PC-9 (cell line): ENCODE measurements around the gene HSD17B8. TPM values are rescaled to one million over a fixed set of nuclear protein-coding genes. Genes with fewer than 3 reads are reported as not detected.

Source experiments
- BruUV-seq: library from RNA; stranded (reverse); fragments of 400-500 nt; replicated peaks from 2 replicates; lab custom pipeline; 2021; lab: Mats Ljungman, UMichigan
- CTCF ChIA-PET: fragments of 300-600 bp; sonication (Branson Sonifier 250); formaldehyde crosslinking; loops from one replicate; lab custom pipeline; 2022; ENCODE audit warnings: antibody characterized with exemption; lab: Charles Lee
- POLR2A ChIA-PET: fragments of 300-600 bp; sonication (Branson Sonifier 250); formaldehyde crosslinking; loops from one replicate; lab custom pipeline; 2022; ENCODE audit warnings: antibody characterized with exemption; ENCODE audit not compliant: unreplicated experiment; lab: Charles Lee
- DNase-seq, 2 experiments: peaks; one replicate each; pipeline versions ENCODE4 v3.0.0 to v3.0.0-alpha.2; 2015 to 2022; ENCODE audit warnings: mixed read lengths in 1 of 2
- H2AFZ ChIP-seq: fragments of 200-600 bp; sonication (generic); 2 replicates; pipeline ENCODE4 v1.8.1; 2017; ENCODE audit warnings: antibody characterized with exemption
- H3F3A ChIP-seq: fragments of 200-600 bp; sonication (generic); 2 replicates; pipeline ENCODE4 v1.8.1; 2017; ENCODE audit warnings: antibody characterized with exemption, mild to moderate bottlenecking, low read depth; ENCODE audit not compliant: insufficient read depth
- H3K27ac ChIP-seq: fragments of 200-600 bp; sonication (generic); 2 replicates; pipeline ENCODE4 v1.6.1; 2016; ENCODE audit warnings: mixed run types
- H3K27me3 ChIP-seq: fragments of 200-600 bp; sonication (generic); 2 replicates; pipeline ENCODE4 v1.6.1; 2016; ENCODE audit warnings: low read depth, mixed run types; ENCODE audit not compliant: insufficient read depth
- H3K36me3 ChIP-seq: fragments of 200-600 bp; sonication (generic); 2 replicates; pipeline ENCODE4 v1.6.1; 2016; ENCODE audit warnings: low read depth, mixed run types
- H3K4me1 ChIP-seq: fragments of 200-600 bp; sonication (generic); replicated peaks from 2 replicates; pipeline ENCODE4 v1.6.1; 2016; ENCODE audit warnings: mixed run types; ENCODE audit not compliant: insufficient read depth
- H3K4me2 ChIP-seq: fragments of 200-600 bp; sonication (generic); 2 replicates; pipeline ENCODE4 v1.6.1; 2017; ENCODE audit warnings: mixed run types
- H3K4me3 ChIP-seq: fragments of 200-600 bp; sonication (generic); 2 replicates; pipeline ENCODE4 v1.6.1; 2016; ENCODE audit warnings: mixed run types
- H3K79me2 ChIP-seq: fragments of 200-600 bp; sonication (generic); 2 replicates; pipeline ENCODE4 v1.6.1; 2017; ENCODE audit warnings: low read depth, mixed run types
- H3K9me2 ChIP-seq: fragments of 200-600 bp; sonication (generic); 2 replicates; pipeline ENCODE4 v1.8.1; 2017; ENCODE audit warnings: mild to moderate bottlenecking; ENCODE audit not compliant: insufficient read depth
- H3K9me3 ChIP-seq: fragments of 200-600 bp; sonication (generic); 2 replicates; pipeline ENCODE4 v1.8.1; 2016; ENCODE audit warnings: low read depth; ENCODE audit not compliant: insufficient read depth
- H4K20me1 ChIP-seq: fragments of 200-600 bp; sonication (generic); 2 replicates; pipeline ENCODE4 v1.8.1; 2017; ENCODE audit not compliant: insufficient read depth
- CTCF ChIP-seq: fragments of 200-600 bp; sonication (generic); conservative IDR thresholded peaks from 2 replicates; pipeline ENCODE4 v1.6.1; 2017; ENCODE audit warnings: mixed run types, antibody characterized with exemption, mild to moderate bottlenecking, moderate library complexity
- EZH2 ChIP-seq: fragments of 200-600 bp; sonication (generic); IDR thresholded peaks from 2 replicates; pipeline ENCODE4 v1.8.0; 2017; ENCODE audit warnings: antibody characterized with exemption, low read depth
- intact Hi-C: fragments of 100-400 bp; cut with micrococcal nuclease; formaldehyde crosslinking; loops from one replicate; pipeline ENCODE4 v1.10.0; 2022; ENCODE audit not compliant: unreplicated experiment
- total RNA-seq: library from RNA; stranded (reverse); gene quantifications from 2 replicates; pipeline ENCODE4 v1.2.3, GENCODE V29; 2021

HSD17B8 gene
- total RNA-seq, 1 experiment from 2014 or later: 16.4 TPM

GRCh38 chr6:33169291-33170175, 34.9 kb upstream of the HSD17B8 start:
- no peak overlapping the region for H3K27ac ChIP-seq
- no peaks in the 10 kb centered on the region for H3K9me3 ChIP-seq
- no peaks in the 10 kb centered on the region for H4K20me1 ChIP-seq
- ChIA-PET POLR2A (no interaction called here), CTCF (no interaction called here)
- H3K4me1 ChIP-seq: no peaks in the 10 kb centered on the region
- DNase-seq: no peak
- peaks cover 50% of the 10 kb centered on the region for H3K27me3 ChIP-seq
- no peaks in the 10 kb centered on the region for H3K9me2 ChIP-seq
- H3K4me2 ChIP-seq: no peak overlapping the region
- intact Hi-C loops: no loop called here
- no peaks in the 10 kb centered on the region for H3F3A ChIP-seq
- H3K36me3 ChIP-seq: no peaks in the 10 kb centered on the region
- no peaks in the 10 kb centered on the region for H3K79me2 ChIP-seq
- BruUV-seq: no TSS peak
- no peak overlapping the region for H3K4me3 ChIP-seq
- TF ChIP-seq EZH2 (no peak), CTCF (no peak)
- H2AFZ ChIP-seq: no peak overlapping the region

GRCh38 chr6:33170176-33171015, 34.1 kb upstream of the HSD17B8 start:
- BruUV-seq: no TSS peak
- H3K4me1 ChIP-seq: no peaks in the 10 kb centered on the region
- H3K4me2 ChIP-seq: no peak overlapping the region

More at GRCh38 chr6:33170176-33171015, 34.1 kb upstream of the HSD17B8 start:
- Histone ChIP-seq H4K20me1 (no peaks in the 10 kb centered on the region), H3K27me3 (peaks cover 48% of the 10 kb centered on the region), H3K4me3 (no peak overlapping the region), H3K36me3 (no peaks in the 10 kb centered on the region), H3K9me2 (no peaks in the 10 kb centered on the region), H3K9me3 (no peaks in the 10 kb centered on the region), H2AFZ (no peak overlapping the region), H3F3A (no peaks in the 10 kb centered on the region), H3K27ac (no peak overlapping the region), H3K79me2 (no peaks in the 10 kb centered on the region)
- TF ChIP-seq EZH2 (no peak), CTCF (no peak)
- ChIA-PET CTCF (no interaction called here), POLR2A (no interaction called here)
- DNase-seq: no peak
- intact Hi-C loops: no loop called here
